Forelimb muscle (tissue), 1 donor: ENCODE measurements around the gene CACNB2. TPM values are rescaled to one million over a fixed set of nuclear protein-coding genes. Genes with fewer than 3 reads are reported as not detected.
"Not testable (repeated sequence)": the region's sequence is repeated elsewhere in the genome, so short reads cannot be mapped to it uniquely, and the experiment has no call there.

Experiments
- DNase-seq: peaks from one replicate; pipeline ENCODE4 v3.0.0-alpha.2; 2013; ENCODE audit warnings: low read depth
- polyA plus RNA-seq: library from polyadenylated mRNA; unstranded; fragments of 120-200 nt; gene quantifications from one replicate; pipeline ENCODE4 v1.2.1, GENCODE V29; 2013; ENCODE audit not compliant: insufficient read length

CACNB2 gene
- polyA plus RNA-seq, 1 donor = 1.5 TPM

DNA sequence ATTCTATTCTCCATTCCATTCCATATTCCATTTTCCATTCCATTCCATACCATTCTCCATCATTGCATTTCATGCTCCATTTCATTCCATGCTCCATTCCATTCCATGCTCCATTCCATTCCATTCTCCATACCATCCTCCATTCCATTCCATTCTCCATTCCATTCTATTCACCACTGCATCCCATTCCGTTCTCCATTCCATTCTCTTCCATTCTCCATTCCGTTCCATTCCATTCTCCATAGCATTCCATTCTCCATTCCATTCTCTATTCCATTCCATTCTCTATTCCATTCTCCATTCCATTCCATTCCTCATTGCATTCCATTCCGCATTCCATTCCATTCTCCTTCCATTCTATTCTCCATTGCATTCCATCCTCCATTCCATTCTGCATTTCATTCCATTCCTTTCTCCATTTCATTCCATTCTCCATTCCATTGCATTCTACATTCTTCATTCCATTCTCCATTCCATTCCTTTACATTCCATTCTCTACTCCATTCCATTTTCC is 427.2 kb downstream of the CACNB2 start:
- DNase-seq = no peak

DNA sequence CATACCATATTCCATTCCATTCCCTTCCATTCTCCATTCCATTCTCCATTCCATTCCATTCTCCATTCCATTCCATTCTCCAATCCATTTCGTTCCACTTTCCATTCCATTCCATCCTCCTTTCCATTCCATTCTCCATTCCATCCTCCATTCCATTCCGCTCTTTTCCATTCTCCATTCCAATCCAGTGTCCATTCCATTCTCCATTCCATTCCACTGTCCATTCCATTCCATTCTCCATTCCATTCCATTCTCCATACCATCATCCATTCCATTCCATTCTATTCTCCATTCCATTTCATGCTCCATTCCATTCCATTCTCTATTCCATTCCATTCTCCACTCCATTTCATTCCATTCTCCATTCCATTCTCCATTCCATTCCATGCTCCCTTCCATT is 430.2 kb downstream of the CACNB2 start:
- not testable (repeated sequence) for DNase-seq

- no peak for DNase-seq
Measured at GRCh38 chr10:18571076-18571475, 430.9 kb downstream of the CACNB2 start.

GRCh38 chr10:18571780-18572179 is 431.6 kb downstream of the CACNB2 start:
- DNase-seq = no peak

DNA sequence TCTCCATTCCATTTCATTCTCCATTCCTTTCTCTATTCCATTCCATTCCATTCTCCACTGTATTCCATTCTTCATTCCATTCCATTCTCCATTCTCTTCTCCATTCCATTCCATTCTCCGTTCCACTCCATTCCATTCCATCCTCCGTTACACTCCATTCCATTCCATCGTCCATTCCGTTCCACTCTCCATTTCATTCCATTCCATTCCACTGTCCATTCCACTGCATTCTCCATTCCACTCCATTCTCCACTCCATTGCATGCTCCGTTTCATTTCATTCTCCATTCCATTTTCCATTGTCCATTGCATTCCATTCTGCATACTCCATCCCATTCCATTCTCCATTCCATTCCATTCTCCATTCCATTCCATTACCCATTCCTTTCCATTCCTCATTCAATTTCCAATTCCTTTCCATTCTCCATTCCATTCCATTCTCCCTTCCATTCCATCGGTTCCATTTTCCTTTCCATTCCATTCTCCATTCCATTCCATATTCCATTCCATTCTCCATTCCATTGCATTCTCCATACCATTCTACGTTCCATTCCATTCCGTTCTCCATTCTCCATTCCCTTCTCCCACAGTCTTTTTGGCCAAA is 432.8 kb downstream of the CACNB2 start:
- DNase-seq = no peak

- DNase-seq = no peak
Measured at GRCh38 chr10:18576586-18576985, 436.4 kb downstream of the CACNB2 start.

DNA sequence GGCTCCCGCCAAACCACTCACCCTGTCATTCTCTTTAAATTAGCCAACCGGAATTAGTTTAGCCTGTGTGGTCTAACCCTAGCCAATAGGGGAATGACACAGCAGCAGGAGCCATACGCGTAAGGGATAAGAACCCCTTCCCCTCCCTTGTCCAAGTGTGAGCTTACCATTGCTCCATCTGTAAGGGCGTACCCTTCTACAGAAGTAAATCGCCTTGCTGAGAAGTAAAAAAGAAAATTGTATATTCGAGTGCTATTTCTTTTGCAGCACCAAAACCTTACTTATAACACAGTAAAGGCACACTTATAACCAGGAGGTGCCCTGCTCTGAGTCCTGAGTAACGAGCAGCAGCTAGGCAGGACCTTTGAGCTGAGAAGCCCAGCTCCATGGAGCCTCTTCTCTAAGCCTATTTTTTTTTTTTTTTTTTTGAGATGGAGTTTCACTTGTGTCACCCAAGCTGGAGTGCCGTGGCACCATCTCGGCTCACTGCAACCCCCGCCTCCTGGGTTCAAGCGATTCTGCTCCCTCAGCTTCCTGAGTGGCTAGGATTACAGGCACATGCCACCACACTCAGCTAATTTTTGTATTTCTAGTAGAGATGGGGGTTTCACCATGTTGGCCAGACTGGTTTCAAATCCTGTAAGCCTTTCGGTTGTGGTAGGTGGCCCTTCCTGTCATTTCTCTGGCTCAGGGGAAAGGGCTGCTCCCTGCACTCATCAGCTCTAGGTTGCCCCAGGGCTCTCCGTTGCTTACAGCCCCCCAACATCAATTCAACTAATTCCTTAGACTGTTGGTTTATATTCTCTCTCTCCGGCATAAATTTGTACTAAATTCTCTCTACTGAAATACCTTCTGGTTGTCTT is 437.8 kb downstream of the CACNB2 start:
- no peak for DNase-seq

DNA sequence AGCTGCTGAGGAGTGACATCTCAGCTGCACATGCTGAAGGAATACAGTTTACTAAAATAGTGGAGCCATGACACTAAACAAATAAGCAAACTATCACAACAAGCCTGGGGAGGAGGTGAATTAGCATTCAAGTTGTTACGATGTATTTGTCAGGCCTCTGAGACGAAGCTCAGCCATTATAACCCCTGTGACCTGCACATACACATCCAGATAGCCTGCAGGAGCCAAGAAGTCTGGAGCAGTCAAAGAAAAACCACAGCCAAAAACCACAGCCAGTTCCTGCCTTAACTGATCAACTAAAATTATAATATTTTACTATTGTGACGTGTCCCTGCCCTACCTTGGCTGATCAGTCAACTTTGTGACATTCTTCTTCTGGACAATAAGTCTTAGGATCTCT is 442.6 kb downstream of the CACNB2 start:
- no peak for DNase-seq

DNA sequence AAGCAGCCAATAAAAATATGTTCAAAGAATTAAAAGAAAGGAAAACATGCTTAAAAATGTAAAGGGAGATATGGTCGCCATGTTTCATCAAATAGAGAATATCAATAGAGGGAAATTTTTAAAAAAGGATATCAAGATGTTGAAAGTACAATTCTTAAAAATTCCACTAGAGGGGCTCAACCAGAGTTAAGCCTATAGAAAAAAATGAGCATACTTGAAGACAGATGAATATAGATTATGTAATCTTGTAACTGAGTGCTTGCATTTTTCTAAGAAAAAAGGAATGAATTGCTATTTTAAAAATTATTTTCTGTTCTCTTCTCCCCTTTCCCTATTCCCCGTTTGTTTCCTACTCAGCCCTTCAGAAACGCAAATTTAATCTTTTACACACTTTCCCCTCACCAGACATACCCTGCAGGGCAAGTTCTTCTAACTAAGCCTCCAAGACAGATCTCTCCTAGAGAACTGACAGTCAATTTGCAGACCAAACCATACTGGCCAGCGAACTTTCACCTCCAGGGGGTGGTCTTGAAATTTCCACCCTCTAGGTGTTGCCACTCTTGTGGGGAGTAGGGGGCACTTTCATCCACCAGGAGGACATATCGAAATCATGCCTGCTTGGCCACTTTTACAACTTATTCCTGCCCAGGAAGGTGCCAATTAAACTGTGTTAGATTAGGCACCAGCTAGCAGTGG is 443.5 kb downstream of the CACNB2 start:
- DNase-seq = no peak

DNA sequence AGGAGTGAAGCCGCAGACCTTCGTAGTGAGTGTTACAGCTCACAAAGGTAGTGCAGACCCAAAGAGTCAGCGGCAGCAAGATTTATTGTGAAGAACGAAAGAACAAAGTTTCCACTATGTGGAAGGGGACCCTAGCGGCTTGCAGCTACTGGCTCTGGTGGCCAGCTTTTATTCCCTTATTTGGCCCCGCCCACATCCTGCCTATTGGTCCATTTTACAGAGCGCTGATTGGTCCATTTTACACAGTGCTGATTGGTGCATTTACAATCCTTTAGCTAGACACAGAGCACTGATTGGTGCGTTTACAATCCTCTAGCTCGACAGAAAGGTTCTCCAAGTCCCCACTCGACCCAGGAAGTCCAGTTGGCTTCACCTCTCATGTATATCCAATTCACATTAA is 446.4 kb downstream of the CACNB2 start:
- not testable (repeated sequence) for DNase-seq

GRCh38 chr10:18591141-18591540 is 450.9 kb downstream of the CACNB2 start:
- not testable (repeated sequence) for DNase-seq

Other genes with a start within 250 kb of the CACNB2 start
- not detected for gene SLC39A12, start 188.5 kb upstream of the CACNB2 start, polyA plus RNA-seq